ENCODE data around the gene UGT1A7. TPM values are rescaled to one million over a fixed set of nuclear protein-coding genes. Genes with fewer than 3 reads are reported as not detected.
"Not testable (repeated sequence)": the region's sequence is repeated elsewhere in the genome, so short reads cannot be mapped to it uniquely, and the experiment has no call there.

Gene UGT1A7
- 1 to 10 TPM in 1 of 4 donors, not detected in 3; 4.6 TPM for total RNA-seq

- no peak for ATAC-seq
- TF ChIP-seq CTCF (IDR thresholded peaks at IDR 0.05) (no peak), POLR2AphosphoS5 (IDR thresholded peaks at IDR 0.05) (no peak), EP300 (IDR thresholded peaks at IDR 0.05) (no peak), POLR2A (IDR thresholded peaks at IDR 0.05) (no peak)
- peaks cover 5% of the 10 kb centered on the region for H3K27me3 ChIP-seq
- no peaks in the 10 kb centered on the region for H3K4me1 ChIP-seq
- no peaks in the 10 kb centered on the region for H3K36me3 ChIP-seq
- H3K9me3 ChIP-seq = no peaks in the 10 kb centered on the region
- WGBS, 2 donors (ENCODE audit: low coverage in 1 of 2) = 86 to 92% methylated on average over 2 to 5 of the region's 5 CpGs
- no peak within 1 kb of the TSS for H3K27ac ChIP-seq
- no peak within 1 kb of the TSS for H3K4me3 ChIP-seq
Observed at GRCh38 chr2:233681521-233682099, at the start of gene UGT1A7. UGT1A7 (plus strand) TSS chr2:233681901; CDS start chr2:233681938, 37 bp downstream.

GRCh38 chr2:233636306-233636705, 45.4 kb upstream of the UGT1A7 start, which contains the start of gene UGT1A10:
UGT1A10 (plus strand) TSS chr2:233636448; CDS start chr2:233636523, 75 bp downstream.
- WGBS, 2 donors (ENCODE audit: low coverage in 1 of 2) = 72 to 79% methylated on average over 3 to 7 of the region's 10 CpGs
- not testable (repeated sequence) for H3K4me3 ChIP-seq, ATAC-seq

GRCh38 chr2:233638836-233639235, 42.9 kb upstream of the UGT1A7 start:
- H3K27me3 ChIP-seq = peaks cover 5% of the 10 kb centered on the region
- H3K9me3 ChIP-seq = peaks cover 0 to 23% (median 0%) of the 10 kb centered on the region in 3 donors
- TF ChIP-seq CTCF (IDR thresholded peaks at IDR 0.05) (no peak), POLR2AphosphoS5 (IDR thresholded peaks at IDR 0.05) (no peak), EP300 (IDR thresholded peaks at IDR 0.05) (no peak), POLR2A (IDR thresholded peaks at IDR 0.05) (no peak)
- H3K27ac ChIP-seq = no peak overlapping the region
- H3K4me1 ChIP-seq = no peaks in the 10 kb centered on the region
- 58 to 66% methylated on average over 5 of the region's 5 CpGs for WGBS, 2 donors (ENCODE audit: low coverage in 1 of 2)
- ATAC-seq = no peak
- no peaks in the 10 kb centered on the region for H3K36me3 ChIP-seq
- no peak overlapping the region for H3K4me3 ChIP-seq

More at GRCh38 chr2:233636306-233636705, 45.4 kb upstream of the UGT1A7 start, which contains the start of gene UGT1A10:
- not testable (repeated sequence) for H3K4me1 ChIP-seq, H3K36me3 ChIP-seq, H3K27ac ChIP-seq, H3K27me3 ChIP-seq
- peaks cover 0 to 15% (median 0%) of the 10 kb centered on the region in 3 donors for H3K9me3 ChIP-seq

GRCh38 chr2:233639860-233640259, 41.8 kb upstream of the UGT1A7 start:
- Histone ChIP-seq H3K9me3 (peaks cover 0 to 23% (median 0%) of the 10 kb centered on the region in 3 donors), H3K36me3 (no peaks in the 10 kb centered on the region), H3K4me3 (no peak overlapping the region), H3K27ac (no peak overlapping the region), H3K4me1 (no peaks in the 10 kb centered on the region), H3K27me3 (peaks cover 8% of the 10 kb centered on the region)
- no peak for ATAC-seq
- TF ChIP-seq CTCF (IDR thresholded peaks at IDR 0.05) (no peak), POLR2AphosphoS5 (IDR thresholded peaks at IDR 0.05) (no peak), POLR2A (IDR thresholded peaks at IDR 0.05) (no peak), EP300 (IDR thresholded peaks at IDR 0.05) (no peak)

GRCh38 chr2:233643128-233643527, 38.6 kb upstream of the UGT1A7 start:
- Histone ChIP-seq H3K36me3 (no peaks in the 10 kb centered on the region), H3K4me3 (no peak overlapping the region), H3K4me1 (no peaks in the 10 kb centered on the region), H3K27me3 (peaks cover 11% of the 10 kb centered on the region), H3K9me3 (peaks cover 0 to 34% (median 0%) of the 10 kb centered on the region in 3 donors), H3K27ac (no peak overlapping the region)
- TF ChIP-seq POLR2A (IDR thresholded peaks at IDR 0.05) (no peak), POLR2AphosphoS5 (IDR thresholded peaks at IDR 0.05) (no peak), EP300 (IDR thresholded peaks at IDR 0.05) (no peak)
- 67% methylated on average over 1 of the region's 1 CpG; no CpG with 5 or more reads in 1 of the 2 donors for WGBS, 2 donors (ENCODE audit: low coverage in 1 of 2)
- no peak for ATAC-seq

GRCh38 chr2:233646033-233646432, 35.7 kb upstream of the UGT1A7 start:
- WGBS, 2 donors (ENCODE audit: low coverage in 1 of 2) = 80 to 90% methylated on average over 2 of the region's 3 CpGs
- H3K36me3 ChIP-seq, ATAC-seq, H3K27ac ChIP-seq, H3K4me1 ChIP-seq, H3K4me3 ChIP-seq: not testable (repeated sequence)
- Histone ChIP-seq H3K27me3 (peaks cover 14% of the 10 kb centered on the region), H3K9me3 (peaks cover 0 to 28% (median 0%) of the 10 kb centered on the region in 3 donors)
